Loucy (cell line): Measurements from ENCODE around the gene ZNF407.

Experiments used
- EZH2phosphoT487 ChIP-seq: fragments of 200-600 bp; IDR thresholded peaks from 2 replicates; pipeline ENCODE4 v1.6.1; 2018; ENCODE audit warnings: antibody characterized with exemption, mild to moderate bottlenecking, moderate library complexity, borderline replicate concordance
- TF ChIP-seq, protein P1 (sequence below): fragments of 200-600 bp; sonication (generic); conservative IDR thresholded peaks from 2 replicates; pipeline ENCODE4 v1.5.1; 2014; ENCODE audit warnings: mild to moderate bottlenecking, antibody characterized with exemption, low read length

DNA sequence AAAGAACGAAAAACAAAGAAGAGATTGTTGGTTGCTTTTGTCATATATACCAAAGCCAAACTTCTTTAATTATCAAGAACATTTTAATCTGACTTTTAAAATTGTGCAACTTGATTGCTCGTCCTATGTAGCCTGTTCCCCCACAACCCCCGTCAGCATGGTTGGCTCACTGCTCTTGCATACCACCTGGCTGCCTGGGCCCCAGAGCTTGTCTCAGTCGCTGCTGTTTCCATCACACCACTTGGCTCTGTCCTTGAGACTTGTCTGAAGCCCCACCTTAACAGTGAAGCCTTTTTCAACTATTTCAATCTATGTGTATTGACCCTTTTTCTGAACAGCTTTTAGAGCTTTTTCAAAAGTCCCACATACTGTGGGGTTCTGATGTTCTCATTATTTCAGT, 270.8 kb downstream of the ZNF407 start:
- TF ChIP-seq, protein P1, sequence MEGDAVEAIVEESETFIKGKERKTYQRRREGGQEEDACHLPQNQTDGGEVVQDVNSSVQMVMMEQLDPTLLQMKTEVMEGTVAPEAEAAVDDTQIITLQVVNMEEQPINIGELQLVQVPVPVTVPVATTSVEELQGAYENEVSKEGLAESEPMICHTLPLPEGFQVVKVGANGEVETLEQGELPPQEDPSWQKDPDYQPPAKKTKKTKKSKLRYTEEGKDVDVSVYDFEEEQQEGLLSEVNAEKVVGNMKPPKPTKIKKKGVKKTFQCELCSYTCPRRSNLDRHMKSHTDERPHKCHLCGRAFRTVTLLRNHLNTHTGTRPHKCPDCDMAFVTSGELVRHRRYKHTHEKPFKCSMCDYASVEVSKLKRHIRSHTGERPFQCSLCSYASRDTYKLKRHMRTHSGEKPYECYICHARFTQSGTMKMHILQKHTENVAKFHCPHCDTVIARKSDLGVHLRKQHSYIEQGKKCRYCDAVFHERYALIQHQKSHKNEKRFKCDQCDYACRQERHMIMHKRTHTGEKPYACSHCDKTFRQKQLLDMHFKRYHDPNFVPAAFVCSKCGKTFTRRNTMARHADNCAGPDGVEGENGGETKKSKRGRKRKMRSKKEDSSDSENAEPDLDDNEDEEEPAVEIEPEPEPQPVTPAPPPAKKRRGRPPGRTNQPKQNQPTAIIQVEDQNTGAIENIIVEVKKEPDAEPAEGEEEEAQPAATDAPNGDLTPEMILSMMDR = no peak
- no peak for TF ChIP-seq EZH2phosphoT487
